ENCODE measurements around the gene RAPGEF6. TPM values are rescaled to one million over a fixed set of nuclear protein-coding genes. Genes with fewer than 3 reads are reported as not detected.

The RAPGEF6 gene
- polyA plus RNA-seq, 1 donor (not counting 4 experiments of a cell fraction or from before 2014, with no cell fraction given), result 8.7 TPM

DNA sequence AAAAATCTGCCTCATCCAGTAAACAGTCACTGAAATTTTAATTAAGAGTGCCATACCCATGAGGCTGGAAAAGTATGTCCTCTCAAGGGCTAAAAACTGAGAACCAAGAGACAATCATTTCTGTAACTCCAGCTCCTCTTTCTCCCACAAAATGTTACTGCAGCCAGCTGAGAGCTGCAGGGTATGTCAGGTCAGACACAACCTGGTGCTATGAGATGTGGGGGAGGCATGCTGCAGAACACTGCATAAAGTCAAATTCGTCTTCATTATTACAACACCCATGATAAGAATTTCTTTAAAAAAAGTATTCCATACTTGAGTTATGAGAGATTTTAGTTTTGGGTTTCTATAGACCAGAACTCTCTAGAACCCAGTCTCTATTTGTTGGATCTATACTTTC is 209.0 kb downstream of the RAPGEF6 start:
- FAIRE-seq (no peak), DNase-seq (ENCODE audit: low read depth, low spot score) (no peak)
- no peaks in the 10 kb centered on the region for H3K27me3 ChIP-seq (ENCODE audit: control insufficient read depth, extremely low read depth, insufficient read depth, low read length)
- no peaks in the 10 kb centered on the region for H3K79me2 ChIP-seq (ENCODE audit: control insufficient read depth, insufficient read depth, low read length)
- no peak overlapping the region for H3K4me2 ChIP-seq (ENCODE audit: control insufficient read depth, extremely low read depth, insufficient read depth, low read depth, low read length)
- H3K9ac ChIP-seq (ENCODE audit: control insufficient read depth, extremely low read depth, insufficient read depth, low read length), result no peak overlapping the region
- H3K27ac ChIP-seq (ENCODE audit: control insufficient read depth, insufficient read depth, low read length), result no peak overlapping the region
- dilution Hi-C loops (cut with MboI; ENCODE audit: extremely low pct_ligation_motif_present, low sequenced_read_pairs), result no loop called here
- no peaks in the 10 kb centered on the region for H4K20me1 ChIP-seq (ENCODE audit: control insufficient read depth, extremely low read depth, insufficient read depth, low read length)
- H3K4me3 ChIP-seq (ENCODE audit: control insufficient read depth in 2 of 3, extremely low read depth in 1 of 3, insufficient read depth in 2 of 3, low read depth in 1 of 3, low read length in 3 of 3), result no peak overlapping the region
- TF ChIP-seq EZH2 (IDR thresholded peaks at IDR 0.05; ENCODE audit: low read length), result no peak
- TF ChIP-seq, protein P1, sequence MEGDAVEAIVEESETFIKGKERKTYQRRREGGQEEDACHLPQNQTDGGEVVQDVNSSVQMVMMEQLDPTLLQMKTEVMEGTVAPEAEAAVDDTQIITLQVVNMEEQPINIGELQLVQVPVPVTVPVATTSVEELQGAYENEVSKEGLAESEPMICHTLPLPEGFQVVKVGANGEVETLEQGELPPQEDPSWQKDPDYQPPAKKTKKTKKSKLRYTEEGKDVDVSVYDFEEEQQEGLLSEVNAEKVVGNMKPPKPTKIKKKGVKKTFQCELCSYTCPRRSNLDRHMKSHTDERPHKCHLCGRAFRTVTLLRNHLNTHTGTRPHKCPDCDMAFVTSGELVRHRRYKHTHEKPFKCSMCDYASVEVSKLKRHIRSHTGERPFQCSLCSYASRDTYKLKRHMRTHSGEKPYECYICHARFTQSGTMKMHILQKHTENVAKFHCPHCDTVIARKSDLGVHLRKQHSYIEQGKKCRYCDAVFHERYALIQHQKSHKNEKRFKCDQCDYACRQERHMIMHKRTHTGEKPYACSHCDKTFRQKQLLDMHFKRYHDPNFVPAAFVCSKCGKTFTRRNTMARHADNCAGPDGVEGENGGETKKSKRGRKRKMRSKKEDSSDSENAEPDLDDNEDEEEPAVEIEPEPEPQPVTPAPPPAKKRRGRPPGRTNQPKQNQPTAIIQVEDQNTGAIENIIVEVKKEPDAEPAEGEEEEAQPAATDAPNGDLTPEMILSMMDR (optimal IDR thresholded peaks at IDR 0.05 in 1 of 3, IDR thresholded peaks at IDR 0.05 in 1 of 3, conservative IDR thresholded peaks at IDR 0.05 in 1 of 3; ENCODE audit: extremely low read depth in 1 of 3, insufficient read depth in 2 of 3, low read length in 3 of 3), result no peak
- H3K9me1 ChIP-seq (ENCODE audit: control insufficient read depth, extremely low read depth, insufficient read depth, low read length), result no peaks in the 10 kb centered on the region
- no peak overlapping the region for H2AFZ ChIP-seq (ENCODE audit: control insufficient read depth, low read length)
- no peaks in the 10 kb centered on the region for H3K9me3 ChIP-seq (ENCODE audit: control insufficient read depth, low read depth, low read length)
- H3K36me3 ChIP-seq (ENCODE audit: control insufficient read depth in 2 of 2, extremely low read depth in 1 of 2, insufficient read depth in 2 of 2, low read length in 2 of 2), result peaks cover 3 to 12% of the 10 kb centered on the region in 2 experiments
- H3K4me1 ChIP-seq (ENCODE audit: control insufficient read depth, extremely low read depth, insufficient read depth, low read length), result no peaks in the 10 kb centered on the region

DNA sequence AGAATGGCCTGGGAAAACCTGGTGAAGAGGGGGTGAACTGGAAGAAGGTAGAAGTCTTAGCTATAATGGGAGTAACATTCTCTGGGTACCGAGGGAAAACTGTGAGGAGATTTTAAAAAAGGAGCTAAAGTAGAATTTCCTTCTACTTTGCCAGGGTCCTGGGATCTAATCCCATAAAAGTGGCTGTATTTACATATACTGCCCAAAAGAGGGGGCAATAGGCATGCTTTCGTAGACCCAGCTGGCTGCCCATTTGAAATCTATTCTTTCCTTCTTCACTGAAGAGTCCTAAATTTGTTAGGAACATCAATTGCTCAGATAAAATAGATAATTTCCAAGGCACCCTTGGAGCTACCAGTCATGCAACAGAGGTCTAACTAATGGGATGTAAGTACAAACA is 212.0 kb downstream of the RAPGEF6 start:
- DNase-seq (ENCODE audit: low read depth, low spot score) (no peak), FAIRE-seq (no peak)
- no peaks in the 10 kb centered on the region for H3K4me1 ChIP-seq (ENCODE audit: control insufficient read depth, extremely low read depth, insufficient read depth, low read length)
- H3K27ac ChIP-seq (ENCODE audit: control insufficient read depth, insufficient read depth, low read length), result no peak overlapping the region
- no peak overlapping the region for H3K4me3 ChIP-seq (ENCODE audit: control insufficient read depth in 2 of 3, extremely low read depth in 1 of 3, insufficient read depth in 2 of 3, low read depth in 1 of 3, low read length in 3 of 3)
- TF ChIP-seq EZH2 (IDR thresholded peaks at IDR 0.05; ENCODE audit: low read length), result no peak
- TF ChIP-seq, protein P1 (optimal IDR thresholded peaks at IDR 0.05 in 1 of 3, IDR thresholded peaks at IDR 0.05 in 1 of 3, conservative IDR thresholded peaks at IDR 0.05 in 1 of 3; ENCODE audit: extremely low read depth in 1 of 3, insufficient read depth in 2 of 3, low read length in 3 of 3), result peak in 1 of 3 experiments; percentile 19
- H3K9me3 ChIP-seq (ENCODE audit: control insufficient read depth, low read depth, low read length), result no peaks in the 10 kb centered on the region
- H3K4me2 ChIP-seq (ENCODE audit: control insufficient read depth, extremely low read depth, insufficient read depth, low read depth, low read length), result no peak overlapping the region
- no peaks in the 10 kb centered on the region for H3K27me3 ChIP-seq (ENCODE audit: control insufficient read depth, extremely low read depth, insufficient read depth, low read length)
- H3K79me2 ChIP-seq (ENCODE audit: control insufficient read depth, insufficient read depth, low read length), result no peaks in the 10 kb centered on the region
- no peak overlapping the region for H2AFZ ChIP-seq (ENCODE audit: control insufficient read depth, low read length)
- peaks cover 0 to 6% of the 10 kb centered on the region in 2 experiments for H3K36me3 ChIP-seq (ENCODE audit: control insufficient read depth in 2 of 2, extremely low read depth in 1 of 2, insufficient read depth in 2 of 2, low read length in 2 of 2)
- H3K9ac ChIP-seq (ENCODE audit: control insufficient read depth, extremely low read depth, insufficient read depth, low read length), result no peak overlapping the region
- dilution Hi-C loops (cut with MboI; ENCODE audit: extremely low pct_ligation_motif_present, low sequenced_read_pairs), result no loop called here
- H4K20me1 ChIP-seq (ENCODE audit: control insufficient read depth, extremely low read depth, insufficient read depth, low read length), result no peaks in the 10 kb centered on the region
- H3K9me1 ChIP-seq (ENCODE audit: control insufficient read depth, extremely low read depth, insufficient read depth, low read length), result no peaks in the 10 kb centered on the region

Measured in keratinocyte (primary cell).